GM21717 (cell line): ENCODE results near the gene MKX.
"Not testable (repeated sequence)": the region's sequence is repeated elsewhere in the genome, so short reads cannot be mapped to it uniquely, and the experiment has no call there.

Experiments used
- ATAC-seq: cut with Tn5 transposase; IDR thresholded peaks from one replicate; pipeline ENCODE4 v1.9.1; 2021; ENCODE audit warnings: mild to moderate bottlenecking, moderate library complexity; ENCODE audit not compliant: unreplicated experiment

The MKX gene

GRCh38 chr10:27696466-27696865 is 49.2 kb downstream of the MKX start:
- no peak for ATAC-seq

- ATAC-seq, result no peak
Measured at GRCh38 chr10:27695706-27696105, 49.9 kb downstream of the MKX start.

- ATAC-seq, result no peak
Measured at GRCh38 chr10:27695088-27695487, 50.5 kb downstream of the MKX start.

- ATAC-seq, result no peak
Measured at GRCh38 chr10:27692663-27693062, 53.0 kb downstream of the MKX start.

GRCh38 chr10:27688991-27689390 is 56.6 kb downstream of the MKX start:
- no peak for ATAC-seq

- ATAC-seq, result no peak
Measured at GRCh38 chr10:27688276-27688675, 57.3 kb downstream of the MKX start.

GRCh38 chr10:27687743-27688142 is 57.9 kb downstream of the MKX start:
- ATAC-seq, result no peak

GRCh38 chr10:27687326-27687725 is 58.3 kb downstream of the MKX start:
- ATAC-seq, result no peak

GRCh38 chr10:27685681-27686080 is 59.9 kb downstream of the MKX start:
- no peak for ATAC-seq

- no peak for ATAC-seq
Measured at GRCh38 chr10:27683226-27683625, 62.4 kb downstream of the MKX start.

GRCh38 chr10:27681795-27682194 is 63.8 kb downstream of the MKX start:
- ATAC-seq, result not testable (repeated sequence)

GRCh38 chr10:27680691-27681605 is 64.7 kb downstream of the MKX start:
- ATAC-seq, result no peak

GRCh38 chr10:27680006-27680557 is 65.5 kb downstream of the MKX start:
- ATAC-seq, result no peak

GRCh38 chr10:27679369-27679912 is 66.2 kb downstream of the MKX start:
- no peak for ATAC-seq

- ATAC-seq, result no peak
Measured at GRCh38 chr10:27678166-27678565, 67.5 kb downstream of the MKX start.

- ATAC-seq, result no peak
Measured at GRCh38 chr10:27673065-27673464, 72.6 kb downstream of the MKX start.

GRCh38 chr10:27671821-27672220 is 73.8 kb downstream of the MKX start:
- no peak for ATAC-seq

GRCh38 chr10:27664461-27664860 is 81.2 kb downstream of the MKX start:
- no peak for ATAC-seq

- no peak for ATAC-seq
Measured at GRCh38 chr10:27663621-27664020, 82.0 kb downstream of the MKX start.

- ATAC-seq, result no peak
Measured at GRCh38 chr10:27661514-27662286, 83.9 kb downstream of the MKX start.

- no peak for ATAC-seq
Measured at GRCh38 chr10:27660711-27661110, 84.9 kb downstream of the MKX start.
